GM12878 (cell line): Measurements from ENCODE around the gene UNC13B. TPM values are rescaled to one million over a fixed set of nuclear protein-coding genes. Genes with fewer than 3 reads are reported as not detected.
A peak's percentile ranks its signal among the peaks of the same experiment; 100 is the strongest.

Experiments used
- ATAC-seq: fragments of 200-7000 bp; cut with Tn5 transposase; 3 replicates; pipeline ENCODE4 v1.9.1; 2020; ENCODE audit warnings: mild to moderate bottlenecking, moderate library complexity
- BruUV-seq: library from RNA; stranded (reverse); fragments of 400-500 nt; replicated peaks from 2 replicates; lab custom pipeline; 2021; lab: Mats Ljungman, UMichigan
- CTCF ChIA-PET: fragments of 300-600 bp; sonication (Branson Sonifier 250); formaldehyde crosslinking; extraction: SDS; loops from one replicate; lab custom pipeline; 2021; ENCODE audit warnings: inconsistent platforms; lab: Yijun Ruan, JAX
- POLR2A ChIA-PET: fragments of 350-600 bp; formaldehyde crosslinking; extraction: SDS; loops from one replicate; lab custom pipeline; 2021; ENCODE audit warnings: inconsistent platforms; lab: Charles Lee
- RAD21 ChIA-PET: fragments of 300-600 bp; sonication (Branson Sonifier 250); formaldehyde crosslinking; loops from one replicate; lab custom pipeline; 2023; ENCODE audit warnings: antibody characterized with exemption; ENCODE audit not compliant: unreplicated experiment; lab: Charles Lee
- SMC1A ChIA-PET: fragments of 300-600 bp; sonication (Branson Sonifier 250); formaldehyde crosslinking; loops from one replicate; lab custom pipeline; 2023; ENCODE audit not compliant: unreplicated experiment, uncharacterized antibody; lab: Charles Lee
- DNase-seq: peaks from one replicate; pipeline ENCODE4 v3.0.0-alpha.2; 2011; ENCODE audit warnings: low read depth, low spot score
- FAIRE-seq: peaks from 3 replicates; lab custom pipeline; 2011; peaks lifted over from hg19 to GRCh38; lab: Jason Lieb, UNC
- H2AFZ ChIP-seq: 2 replicates; pipeline ENCODE4 v1.6.0; 2011; ENCODE audit warnings: low read depth, low read length, control low read depth; ENCODE audit not compliant: control insufficient read depth
- H3K27ac ChIP-seq: 2 replicates; pipeline ENCODE4 v1.5.1; 2011; ENCODE audit warnings: control low read depth; ENCODE audit not compliant: control insufficient read depth, insufficient read depth
- H3K27me3 ChIP-seq, 2 experiments: replicated peaks in 1 of 2; 2 replicates each; pipeline versions ENCODE4 v1.6.0 to v1.6.1; 2011; ENCODE audit warnings: low read length in 1 of 2; ENCODE audit not compliant: control insufficient read depth in 2 of 2, insufficient read depth in 2 of 2
- H3K36me3 ChIP-seq, 2 experiments: 2 replicates each; pipeline ENCODE4 v1.5.1; 2011; ENCODE audit warnings: low read length in 1 of 2; ENCODE audit not compliant: control insufficient read depth in 2 of 2, insufficient read depth in 2 of 2
- H3K4me1 ChIP-seq: 2 replicates; pipeline ENCODE4 v1.6.1; 2011; ENCODE audit warnings: mild to moderate bottlenecking, low read length, moderate library complexity, mixed read lengths; ENCODE audit not compliant: control insufficient read depth, insufficient read depth
- H3K4me2 ChIP-seq: 2 replicates; pipeline ENCODE4 v1.6.0; 2011; ENCODE audit warnings: control low read depth; ENCODE audit not compliant: control insufficient read depth, insufficient read depth
- H3K4me3 ChIP-seq: fragments of 200-600 bp; sonication (generic); 2 replicates; pipeline ENCODE4 v1.5.1; 2016
- H3K79me2 ChIP-seq: 2 replicates; pipeline ENCODE4 v1.6.0; 2011; ENCODE audit warnings: low read length; ENCODE audit not compliant: control insufficient read depth, insufficient read depth
- H3K9ac ChIP-seq: 2 replicates; pipeline ENCODE4 v1.8.0; 2011; ENCODE audit warnings: low read length, control low read depth, mixed read lengths; ENCODE audit not compliant: control insufficient read depth, insufficient read depth
- H3K9me3 ChIP-seq: replicated peaks from 3 replicates; pipeline ENCODE4 v1.5.1; 2011; ENCODE audit warnings: mild to moderate bottlenecking, low read length; ENCODE audit not compliant: control insufficient read depth, insufficient read depth
- H4K20me1 ChIP-seq: 2 replicates; pipeline ENCODE4 v1.6.0; 2011; ENCODE audit not compliant: control insufficient read depth, insufficient read depth
- ASH2L ChIP-seq: fragments of 300-600, 200-600 bp; sonication (generic); IDR thresholded peaks from 2 replicates; pipeline ENCODE4 v1.6.1; 2017; ENCODE audit warnings: low read depth, mild to moderate bottlenecking, borderline replicate concordance
- BCL11A ChIP-seq: IDR thresholded peaks from 2 replicates; pipeline ENCODE4 v1.6.1; 2011; ENCODE audit warnings: low read depth, low read length
- CBFB ChIP-seq: IDR thresholded peaks from 2 replicates; pipeline ENCODE4 v1.6.1; 2016; ENCODE audit warnings: antibody characterized with exemption, low read depth
- CEBPB ChIP-seq, 2 experiments: fragments of 150-350 bp in 1 of 2; IDR thresholded peaks; 2 replicates each; pipeline ENCODE4 v1.6.1; 2012 to 2014; ENCODE audit warnings: low read depth in 2 of 2, low read length in 2 of 2, borderline replicate concordance in 1 of 2, inconsistent platforms in 1 of 2
- ELK1 ChIP-seq: IDR thresholded peaks from 2 replicates; pipeline ENCODE4 v1.6.1; 2012; ENCODE audit warnings: low read depth, low read length, improper control_type of control experiment
- MYC ChIP-seq: IDR thresholded peaks from 2 replicates; pipeline ENCODE4 v1.6.1; 2011; ENCODE audit warnings: mild to moderate bottlenecking, low read length, moderate library complexity, inconsistent platforms; ENCODE audit not compliant: insufficient read depth, insufficient replicate concordance, insufficient read length, severe bottlenecking
- NFIC ChIP-seq: IDR thresholded peaks from 2 replicates; pipeline ENCODE4 v1.6.1; 2012; ENCODE audit warnings: low read depth, mild to moderate bottlenecking, inconsistent platforms, low read length, moderate library complexity
- NR2C1 ChIP-seq: fragments of 450-650 bp; IDR thresholded peaks from 2 replicates; pipeline ENCODE4 v1.6.1; 2017; ENCODE audit warnings: antibody characterized with exemption, mild to moderate bottlenecking, moderate library complexity
- NR2C2 ChIP-seq: IDR thresholded peaks from 2 replicates; pipeline ENCODE4 v1.6.1; 2011; ENCODE audit warnings: borderline replicate concordance, low read depth; ENCODE audit not compliant: control insufficient read depth, insufficient read length
- PKNOX1 ChIP-seq: fragments of 450-650 bp; IDR thresholded peaks from 2 replicates; pipeline ENCODE4 v1.6.1; 2016; ENCODE audit warnings: mild to moderate bottlenecking
- RBBP5 ChIP-seq: fragments of 200-600 bp; sonication (generic); conservative IDR thresholded peaks from 2 replicates; pipeline ENCODE4 v1.6.1; 2016
- SMARCA5 ChIP-seq: fragments of 450-650 bp; IDR thresholded peaks from 2 replicates; pipeline ENCODE4 v1.6.1; 2017; ENCODE audit warnings: mild to moderate bottlenecking
- YBX1 ChIP-seq: fragments of 450-650 bp; IDR thresholded peaks from 2 replicates; pipeline ENCODE4 v1.6.1; 2016; ENCODE audit warnings: antibody characterized with exemption
- ZBTB40 ChIP-seq: fragments of 450-650 bp; IDR thresholded peaks from 2 replicates; pipeline ENCODE4 v1.6.1; 2016; ENCODE audit warnings: mild to moderate bottlenecking, moderate library complexity, borderline replicate concordance
- ZNF384 ChIP-seq: IDR thresholded peaks from 2 replicates; pipeline ENCODE4 v1.6.1; 2012; ENCODE audit warnings: low read depth, mild to moderate bottlenecking, low read length, improper control_type of control experiment, borderline replicate concordance
- ZZZ3 ChIP-seq: IDR thresholded peaks from 2 replicates; pipeline ENCODE4 v1.6.1; 2011; ENCODE audit warnings: low read depth; ENCODE audit not compliant: control insufficient read depth, insufficient read length
- WGBS: methylation state at CpG from one replicate; pipeline ENCODE4 v1.1.6; 2016; ENCODE audit warnings: low lambda C conversion rate; ENCODE audit not compliant: insufficient replicate concordance, insufficient coverage; ENCODE audit errors: missing lambda C conversion rate; 5-methylcytosine and 5-hydroxymethylcytosine counted together
- in situ Hi-C: fragments of 300-500 bp; cut with MboI; formaldehyde crosslinking; loops from 9 replicates; pipeline ENCODE4 v1.14.3; 2018; ENCODE audit warnings: mixed read lengths
- intact Hi-C: fragments of 100-400 bp; cut with micrococcal nuclease; formaldehyde crosslinking; loops from one replicate; pipeline ENCODE4 v1.14.2; 2022; ENCODE audit not compliant: unreplicated experiment
- polyA plus RNA-seq, 11 experiments: library from polyadenylated mRNA; depleted of rRNA in 4 of 11; unstranded in 6 of 11; stranded (reverse) in 5 of 11; fragments of >200 nt; fragmentation: Nextera tagmentation in 4 of 11; fragmentation: Illumina TruSeq in 1 of 11; extraction: Ambion mirVana in 4 of 11; extraction: Trizol in 1 of 11; gene quantifications; 1 replicate in 1 of 11; 2 replicates in 10 of 11; pipeline versions ENCODE4 v1.2.1 to v1.2.3, GENCODE V29; 2011 to 2016; ENCODE audit warnings: inconsistent platforms in 2 of 11, missing spikeins in 2 of 11, low read depth in 1 of 11
- total RNA-seq, 4 experiments: library from RNA; depleted of rRNA in 3 of 4; stranded (reverse); fragments of >200 nt in 3 of 4; fragmentation: Illumina TruSeq in 1 of 4; extraction: Trizol in 1 of 4; gene quantifications; 2 replicates each; pipeline versions ENCODE4 v1.2.1 to v1.2.3, GENCODE V29; 2013 to 2021

The UNC13B gene
- total and polyA plus RNA-seq, 10 of the 15 experiments (the other 5 are each of a cell fraction or from before 2014, with no cell fraction given), result under 0.01 to 0.42 (median 0.06) TPM; not detected in 4

- ChIA-PET POLR2A (no interaction called here), CTCF (interaction anchor here (0.6 to 3.9 kb wide), 17 partner anchors 10 to 484 kb away, joined by 3 to 85 read pairs (median 5); no protein-coding TSS in a partner anchor), RAD21 (interaction anchor here (1.0 to 2.7 kb wide), 7 partner anchors 13 to 437 kb away, joined by 3 to 20 read pairs (median 6); partner anchors contain the start of gene STOML2), SMC1A (interaction anchor here (1.0 to 3.0 kb wide), 6 partner anchors 139 to 437 kb away, joined by 3 to 23 read pairs (median 4); no protein-coding TSS in a partner anchor)
- Histone ChIP-seq H3K4me1 (peaks cover 26% of the 10 kb centered on the region), H3K4me3 (peak overlapping the region; percentile 96), H3K36me3 (no peaks in the 10 kb centered on the region), H3K79me2 (peaks cover 3% of the 10 kb centered on the region), H3K27ac (no peak overlapping the region), H3K4me2 (peak overlapping the region; percentile 92), H3K27me3 (no peaks in the 10 kb centered on the region), H3K9me3 (no peaks in the 10 kb centered on the region), H2AFZ (peak overlapping the region; percentile 84), H3K9ac (peak overlapping the region; percentile 29; the same call in 1 of the 2 replicates), H4K20me1 (no peaks in the 10 kb centered on the region)
- ATAC-seq (no peak), DNase-seq (no peak), FAIRE-seq (no peak)
- intact Hi-C loops (loop anchor here (1.0 to 10.0 kb wide), 6 partner anchors 143 to 698 kb away; partner anchors contain the start of genes CREB3, HINT2, SPAG8 and TESK1), in situ Hi-C loops (loop anchor here (5.0 kb wide), 3 partner anchors 141 to 486 kb away; no protein-coding TSS in a partner anchor)
- no TSS peak for BruUV-seq
- WGBS, result under 1% methylated on average over 12 of the region's 12 CpGs
- no peak for TF ChIP-seq MYC
- TF ChIP-seq NR2C1, result no peak
- no peak for TF ChIP-seq SMARCA5
- TF ChIP-seq ASH2L, result no peak
- TF ChIP-seq ZNF384, result no peak
- TF ChIP-seq CBFB, result no peak
- no peak for TF ChIP-seq ELK1
- TF ChIP-seq CEBPB (IDR thresholded peaks at IDR 0.05; ENCODE audit: borderline replicate concordance in 1 of 2, low read depth in 2 of 2, low read length in 2 of 2), result no peak
- no peak for TF ChIP-seq BCL11A
- no peak for TF ChIP-seq ZZZ3
- TF ChIP-seq NR2C2, result no peak
- no peak for TF ChIP-seq ZBTB40
- no peak for TF ChIP-seq RBBP5
- no peak for TF ChIP-seq PKNOX1
- no peak for TF ChIP-seq NFIC
- TF ChIP-seq YBX1, result no peak
Measured at GRCh38 chr9:35116539-35116897, 45.3 kb upstream of the UNC13B start.
